DND-41 (cell line): ENCODE data around the gene EIF5B.

Experiments
- CTCF ChIP-seq: IDR thresholded peaks from 2 replicates; pipeline ENCODE4 v1.5.1; 2012; ENCODE audit warnings: borderline replicate concordance, low read length, moderate library complexity, mild to moderate bottlenecking; ENCODE audit not compliant: poor library complexity, severe bottlenecking; ENCODE audit errors: extremely low read depth
- EZH2 ChIP-seq: IDR thresholded peaks from 3 replicates; pipeline ENCODE4 v1.6.1; 2012; ENCODE audit warnings: borderline replicate concordance, low read depth, mild to moderate bottlenecking, moderate library complexity, low read length, inconsistent platforms; ENCODE audit not compliant: severe bottlenecking

GRCh38 chr2:99439971-99440505 lies 102.8 kb downstream of the EIF5B start:
- TF ChIP-seq CTCF = no peak
- no peak for TF ChIP-seq EZH2
